Skin of body (tissue), 2 donors: ENCODE results near the gene SDK2. TPM values are rescaled to one million over a fixed set of nuclear protein-coding genes. Genes with fewer than 3 reads are reported as not detected.
"Not testable (repeated sequence)": the region's sequence is repeated elsewhere in the genome, so short reads cannot be mapped to it uniquely, and the experiment has no call there.

Experiments used
- DNase-seq: peaks from one replicate; lab custom pipeline; 2025; lab: John Stamatoyannopoulos, UW
- total RNA-seq: library from RNA; depleted of rRNA; stranded (reverse); fragments of >200 nt; gene quantifications from one replicate; pipeline ENCODE4 v1.2.3, GENCODE V29; 2014

Gene SDK2
- total RNA-seq, 1 donor from 2014 or later, result 1.6 TPM

DNA sequence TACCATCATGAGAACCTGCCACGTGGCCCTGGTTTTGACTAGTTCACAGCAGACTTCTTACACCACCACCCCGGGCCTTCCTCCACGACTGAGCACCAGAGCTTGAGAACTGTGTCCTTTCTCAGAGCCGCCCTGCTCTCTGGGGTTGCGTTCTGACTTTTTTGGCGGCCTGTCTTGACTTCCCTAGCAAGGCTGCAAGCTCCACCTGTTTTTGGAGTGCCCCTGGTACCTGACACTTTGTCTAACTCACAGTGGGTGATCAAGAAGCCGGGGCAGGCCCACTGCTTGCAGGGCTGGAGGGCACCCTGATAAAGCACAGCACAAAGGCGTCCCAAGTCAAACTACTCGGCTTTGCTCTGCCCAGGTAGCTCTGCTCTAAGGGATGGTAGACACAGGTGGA, 154.3 kb downstream of the SDK2 start:
- DNase-seq, result no peak

DNA sequence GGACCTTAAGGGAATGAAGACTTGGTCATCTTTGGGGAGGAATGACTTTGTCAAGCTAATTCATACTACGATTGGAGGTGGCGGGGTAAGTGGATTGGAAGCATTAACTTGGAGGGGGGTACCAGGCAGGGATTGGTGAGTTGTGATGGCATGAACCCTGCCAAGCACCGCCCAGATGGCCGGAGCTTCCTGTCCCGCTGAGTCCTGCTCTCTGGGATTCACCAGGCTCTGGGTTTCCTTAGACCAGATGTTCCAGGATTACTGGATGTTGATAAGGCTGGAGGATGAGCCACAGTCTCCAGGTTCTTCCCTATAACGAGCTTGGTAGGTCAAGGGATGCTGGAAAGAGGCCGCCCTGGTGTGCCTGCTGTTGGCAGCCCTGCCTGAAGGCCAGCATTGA, 154.9 kb downstream of the SDK2 start:
- DNase-seq, result no peak

DNA sequence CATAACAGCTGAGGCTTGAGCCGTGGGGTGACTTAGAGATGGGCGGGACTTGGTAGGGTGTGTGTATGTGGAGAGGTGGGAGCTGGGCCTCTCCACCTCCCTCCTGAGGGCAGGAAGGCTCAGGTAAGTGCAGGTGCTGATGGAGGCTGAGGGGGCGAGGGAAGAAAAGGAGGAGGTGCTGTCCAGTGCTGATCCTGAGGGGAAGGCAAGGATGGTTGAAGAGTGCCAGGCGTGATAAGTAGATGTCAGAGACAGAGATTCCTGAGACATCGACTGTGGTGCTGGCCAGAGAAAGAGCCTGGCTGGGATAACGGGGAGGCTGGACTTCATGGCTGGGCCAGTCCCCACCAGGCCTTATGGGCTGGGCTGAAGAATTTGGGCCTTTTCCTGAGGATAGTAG, 159.1 kb downstream of the SDK2 start:
- no peak for DNase-seq

DNA sequence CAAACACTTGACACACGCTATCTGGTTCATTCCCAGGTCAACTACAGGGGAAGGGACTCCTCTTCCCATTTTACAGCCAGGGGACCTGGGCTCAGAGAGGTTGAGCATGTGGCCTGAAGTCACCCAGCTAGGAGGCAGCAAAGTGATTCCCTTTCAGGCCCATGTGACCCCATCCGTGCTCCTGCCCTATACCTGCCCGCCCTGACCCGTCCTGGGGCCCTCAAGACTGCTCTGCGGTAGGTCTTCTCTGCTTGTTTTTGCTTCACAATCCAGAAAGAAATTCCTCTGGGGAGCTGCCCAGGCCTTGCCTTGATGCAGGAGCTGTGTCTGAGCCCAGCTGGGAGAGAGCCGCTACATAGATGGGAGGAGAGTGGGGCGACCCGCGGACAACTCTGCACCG, 161.4 kb downstream of the SDK2 start:
- no peak for DNase-seq

DNA sequence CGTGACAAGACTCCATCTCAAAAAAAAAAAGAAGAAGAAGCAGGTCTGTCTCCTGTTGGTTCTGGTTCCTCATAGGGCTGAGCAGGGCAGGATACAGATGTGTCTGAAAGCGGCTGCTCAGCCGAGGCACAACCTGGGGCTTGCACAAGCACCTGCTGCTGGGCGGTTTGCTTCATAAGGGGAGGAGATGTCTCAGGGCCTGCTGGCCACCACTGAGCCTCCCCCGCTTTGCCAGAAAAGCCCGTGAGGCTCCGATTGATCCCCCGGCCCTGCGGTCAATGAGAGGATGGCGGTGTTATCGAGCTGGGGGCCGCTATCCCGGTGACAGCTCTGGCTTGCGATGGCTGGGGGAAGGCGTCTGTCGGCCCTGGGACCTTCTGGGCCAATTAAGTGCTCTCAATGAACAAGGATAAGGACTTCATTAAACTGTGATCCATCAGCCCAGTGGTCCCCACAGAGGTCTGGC, 162.0 kb downstream of the SDK2 start:
- DNase-seq, result no peak

DNA sequence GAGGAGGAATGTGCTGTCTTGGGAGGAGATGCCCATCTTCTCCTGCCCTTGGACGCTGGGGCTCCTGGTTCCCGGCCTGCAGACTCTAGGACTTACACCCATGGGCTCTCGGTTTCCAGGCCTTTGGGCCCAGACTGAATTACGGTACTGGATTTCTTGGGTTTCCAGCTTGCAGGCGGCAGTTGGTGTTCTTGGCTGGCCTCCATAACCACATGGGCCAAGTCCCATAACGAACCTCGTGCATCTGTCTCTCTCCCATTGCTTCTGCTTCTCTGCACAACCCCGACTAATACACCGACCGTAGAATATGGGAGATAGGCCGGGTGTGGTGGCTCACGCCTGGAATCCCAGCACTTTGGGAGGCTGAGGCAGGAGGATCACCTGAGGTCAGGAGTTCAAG, 162.6 kb downstream of the SDK2 start:
- no peak for DNase-seq

DNA sequence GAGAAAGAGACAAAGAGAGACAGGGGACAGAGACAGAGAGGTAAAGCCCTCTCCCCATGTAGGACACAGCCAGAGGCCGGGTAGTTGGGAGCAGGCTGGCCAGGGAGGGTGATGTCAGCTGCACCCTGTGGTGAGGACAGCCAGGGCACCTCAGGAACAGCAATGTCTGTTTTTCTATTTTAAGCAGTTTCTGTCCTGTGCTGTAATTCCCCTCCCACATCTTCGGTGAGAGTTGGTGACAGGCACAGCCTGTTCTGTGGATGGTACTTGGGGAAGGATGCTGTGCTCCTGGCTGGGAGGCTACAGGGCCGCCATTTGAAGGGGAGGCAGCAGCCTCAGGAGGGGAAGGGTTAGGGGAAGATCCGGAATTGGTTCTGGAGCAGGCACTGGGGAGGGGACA, 163.5 kb downstream of the SDK2 start:
- DNase-seq, result no peak

DNA sequence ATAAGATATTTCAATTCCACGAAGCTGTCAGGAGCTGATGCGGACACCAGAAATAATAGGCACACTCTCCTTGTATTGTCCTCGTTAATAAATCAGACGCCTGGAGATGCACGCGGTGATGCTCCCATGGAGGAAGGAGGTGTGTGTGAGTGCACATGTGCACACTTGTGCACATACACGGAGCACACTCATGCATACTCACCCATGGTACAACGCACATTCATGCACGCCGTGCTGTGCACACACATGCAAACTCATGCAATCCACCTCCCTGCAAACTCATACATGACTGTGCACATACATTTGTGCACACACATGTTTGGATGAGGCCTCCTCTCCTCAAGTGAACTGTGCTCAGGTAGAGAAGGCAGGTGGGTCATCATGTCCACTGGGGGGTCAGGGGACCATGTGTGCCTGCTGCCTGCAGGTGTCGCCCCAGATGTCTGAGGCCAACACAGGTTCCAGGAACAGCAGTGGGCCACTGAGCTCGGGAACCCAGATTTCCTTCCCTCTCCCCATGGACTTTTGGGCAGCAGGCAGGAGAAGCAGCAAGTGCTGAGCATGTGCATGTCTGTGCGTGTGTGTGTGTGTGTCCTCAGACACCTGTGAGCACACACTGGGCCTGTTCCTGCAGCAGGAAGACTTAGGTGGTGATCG, 165.3 kb downstream of the SDK2 start:
- DNase-seq, result no peak

DNA sequence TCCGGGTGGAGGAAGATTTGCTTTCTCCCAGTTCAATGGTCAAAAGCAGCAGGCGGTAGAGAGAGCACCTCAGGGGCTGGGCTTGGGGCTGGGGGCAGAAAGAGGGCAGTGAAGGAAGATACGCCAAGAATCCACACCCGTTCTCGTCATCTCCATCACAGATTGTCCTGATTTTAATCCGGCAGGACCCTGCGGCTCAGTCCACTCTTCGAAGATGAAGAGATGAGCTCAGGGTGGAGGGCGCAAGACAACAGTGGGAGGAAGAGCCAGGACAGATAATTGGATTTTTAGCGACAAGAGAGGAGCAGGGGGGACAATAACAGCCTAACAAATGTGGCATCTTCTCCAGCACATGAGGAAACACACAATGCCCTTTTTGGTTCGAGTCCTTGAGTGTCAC, 165.9 kb downstream of the SDK2 start:
- DNase-seq, result no peak

DNA sequence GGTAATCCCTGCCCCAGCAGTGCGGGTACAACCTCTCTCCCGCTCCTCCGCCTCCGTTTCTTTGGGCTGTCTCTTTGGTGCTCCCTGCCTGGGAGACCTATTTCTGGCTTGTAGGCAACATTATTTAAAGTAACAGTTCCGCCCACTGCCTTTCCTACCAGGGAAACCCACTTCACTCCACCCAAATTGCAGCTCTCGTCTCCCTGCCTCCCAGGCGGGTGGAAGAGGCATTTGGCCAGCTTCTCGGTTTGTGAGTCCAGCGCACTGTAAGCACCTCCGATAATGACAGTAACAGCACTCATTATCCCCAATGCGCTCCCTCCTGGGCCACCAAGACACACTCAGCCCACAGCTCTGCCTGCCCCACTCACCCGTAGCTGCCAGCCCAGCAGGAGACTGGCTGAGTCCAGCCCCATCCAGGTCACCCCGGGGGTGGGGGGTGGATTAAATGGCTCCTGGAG, 167.3 kb downstream of the SDK2 start:
- no peak for DNase-seq

DNA sequence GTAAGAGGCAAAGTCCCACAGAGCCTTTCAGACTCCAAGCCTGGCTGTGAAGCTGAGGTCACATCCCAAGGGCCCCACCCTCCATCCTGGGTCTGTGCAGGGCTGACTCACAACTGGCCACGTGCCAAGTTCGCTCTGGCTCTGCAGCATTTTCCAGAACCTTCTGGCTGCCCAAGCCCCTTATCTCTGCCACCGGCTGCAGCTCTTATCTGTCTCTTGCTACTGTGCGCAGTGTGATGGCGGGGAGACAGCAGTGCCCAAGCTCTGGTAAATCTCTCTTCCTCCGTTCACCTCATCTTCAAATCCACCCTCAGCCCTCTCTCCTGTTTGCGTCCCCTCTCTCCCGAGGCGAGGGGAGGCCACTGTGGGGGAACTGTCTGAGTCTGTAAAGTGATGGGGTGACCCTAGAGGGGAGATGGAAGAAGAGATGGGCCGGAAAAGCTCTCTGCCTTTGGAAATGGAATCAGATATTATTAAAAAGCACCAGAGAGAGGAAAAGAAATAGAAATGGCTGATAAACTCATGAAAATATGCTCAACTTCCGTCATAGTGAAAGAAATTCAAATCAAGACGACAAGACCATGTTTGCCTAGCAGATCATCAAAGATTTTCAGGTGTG, 169.8 kb downstream of the SDK2 start:
- peak; percentile 25 for DNase-seq

DNA sequence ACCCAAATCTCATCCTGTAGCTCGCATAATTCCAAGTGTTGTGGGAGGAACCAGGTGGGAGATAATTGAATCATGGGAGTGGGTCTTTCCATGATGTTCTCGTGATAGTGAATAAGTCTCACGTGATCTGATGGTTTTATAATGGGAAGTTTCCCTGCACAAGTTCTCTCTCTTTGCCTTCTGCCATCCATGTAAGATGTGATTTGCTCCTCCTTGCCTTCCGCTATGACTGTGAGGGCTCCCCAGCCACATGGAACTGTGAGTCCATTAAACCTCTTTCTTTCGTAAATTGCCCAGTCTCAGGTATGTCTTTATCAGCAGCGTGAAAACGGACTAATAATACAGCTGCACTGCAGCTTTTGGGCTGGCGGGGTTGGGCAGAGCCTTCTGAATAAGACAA, 171.5 kb downstream of the SDK2 start:
- DNase-seq, result not testable (repeated sequence)

DNA sequence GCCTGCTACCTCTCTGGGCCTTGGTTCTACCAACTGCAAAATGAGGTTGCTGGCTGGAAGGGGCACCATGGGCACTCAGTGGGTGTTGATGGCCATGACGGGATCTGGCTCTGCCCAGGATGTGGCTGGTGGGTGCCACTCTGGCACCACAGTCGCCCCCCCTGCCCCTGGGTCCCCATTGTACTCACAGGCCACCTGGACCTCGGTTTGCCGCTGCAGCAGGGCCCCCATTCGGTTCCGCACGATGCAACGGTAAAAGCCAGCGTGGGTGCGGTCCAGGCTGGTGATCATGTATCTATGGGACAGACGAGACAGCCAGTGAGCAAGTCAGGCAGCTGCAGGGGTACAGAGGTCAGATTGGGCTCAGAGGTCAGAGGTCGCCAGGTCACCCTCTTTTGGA, 172.3 kb downstream of the SDK2 start:
- no peak for DNase-seq

DNA sequence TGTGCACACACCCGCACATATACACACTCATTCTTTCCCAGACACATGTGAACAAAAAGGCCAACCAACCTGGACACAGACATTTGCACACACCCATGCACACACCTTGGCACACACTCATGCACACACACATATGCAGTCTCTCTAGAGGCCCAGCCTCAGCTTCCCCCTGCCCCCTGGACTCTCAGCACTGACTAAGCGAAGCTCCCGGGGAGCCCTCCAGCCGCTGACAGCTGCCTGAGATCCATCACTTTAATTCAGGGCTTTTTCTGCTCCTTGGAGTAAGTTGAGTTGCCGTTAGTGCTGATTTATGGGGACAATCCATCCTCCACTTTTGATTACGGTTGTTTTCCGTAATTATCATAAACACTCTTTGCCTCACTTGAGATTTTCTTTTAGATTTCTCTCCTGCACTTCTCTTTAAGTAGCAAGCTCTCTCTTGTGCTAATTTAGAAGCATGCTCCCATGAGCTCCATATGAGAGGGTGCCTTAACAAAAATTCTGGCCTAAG, 173.9 kb downstream of the SDK2 start:
- no peak for DNase-seq

DNA sequence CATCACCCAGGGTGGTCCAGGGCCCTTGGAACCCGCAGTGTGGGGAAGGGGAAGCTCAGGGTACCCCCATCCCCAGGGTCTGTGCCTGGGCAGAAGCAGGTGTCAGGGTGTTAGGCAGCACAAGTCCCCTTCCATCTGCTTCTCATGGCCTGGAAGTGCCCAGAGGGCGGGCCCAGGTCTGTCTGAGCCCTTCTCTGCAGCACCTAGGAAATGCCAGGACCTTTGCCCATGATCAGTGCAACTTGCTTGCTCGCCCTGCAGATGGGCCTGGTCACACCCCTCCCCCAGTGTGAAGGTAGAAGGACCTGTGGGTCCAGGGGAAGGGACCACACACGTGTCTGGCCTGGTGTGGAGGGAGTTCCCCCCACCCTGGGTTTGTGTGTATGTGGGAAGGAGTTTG, 174.9 kb downstream of the SDK2 start:
- no peak for DNase-seq

DNA sequence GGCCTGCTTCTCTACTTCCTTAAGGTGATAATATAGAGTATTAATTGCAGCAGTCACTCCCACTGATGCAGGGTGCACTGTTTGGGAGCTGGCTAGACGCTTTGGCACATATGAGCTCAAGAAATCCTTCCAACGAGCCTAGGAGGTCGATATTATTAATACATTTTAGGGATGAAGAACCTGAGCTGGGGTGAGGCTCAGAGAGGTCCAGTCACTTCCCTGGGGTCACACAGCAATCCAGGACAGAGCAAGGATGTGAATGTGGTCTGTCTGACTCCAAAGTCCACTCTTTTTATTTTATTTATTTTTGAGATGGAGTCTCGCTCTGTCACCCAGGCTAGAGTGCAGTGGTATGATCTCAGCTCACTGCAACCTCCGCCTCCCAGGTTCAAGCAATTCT, 176.0 kb downstream of the SDK2 start:
- no peak for DNase-seq

DNA sequence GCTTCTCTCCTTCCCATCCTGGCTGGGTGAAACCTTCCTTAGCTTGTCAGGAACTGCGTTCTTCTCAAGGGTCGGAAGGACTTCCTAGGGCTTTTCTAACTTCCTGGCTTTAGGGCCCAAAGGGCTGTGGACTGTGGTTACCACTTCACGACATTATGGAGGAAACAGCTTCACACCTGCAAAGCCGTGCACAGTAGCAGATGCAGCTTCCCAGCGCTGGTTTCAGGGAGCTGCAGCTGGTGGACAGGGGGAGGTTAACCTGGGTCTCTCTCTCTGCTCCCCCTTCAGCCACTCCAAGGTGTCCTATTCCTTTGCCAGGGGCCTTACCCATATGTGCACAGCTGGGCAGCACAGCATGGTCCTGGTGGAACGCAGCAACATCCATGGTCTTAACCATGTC, 176.6 kb downstream of the SDK2 start:
- no peak for DNase-seq

DNA sequence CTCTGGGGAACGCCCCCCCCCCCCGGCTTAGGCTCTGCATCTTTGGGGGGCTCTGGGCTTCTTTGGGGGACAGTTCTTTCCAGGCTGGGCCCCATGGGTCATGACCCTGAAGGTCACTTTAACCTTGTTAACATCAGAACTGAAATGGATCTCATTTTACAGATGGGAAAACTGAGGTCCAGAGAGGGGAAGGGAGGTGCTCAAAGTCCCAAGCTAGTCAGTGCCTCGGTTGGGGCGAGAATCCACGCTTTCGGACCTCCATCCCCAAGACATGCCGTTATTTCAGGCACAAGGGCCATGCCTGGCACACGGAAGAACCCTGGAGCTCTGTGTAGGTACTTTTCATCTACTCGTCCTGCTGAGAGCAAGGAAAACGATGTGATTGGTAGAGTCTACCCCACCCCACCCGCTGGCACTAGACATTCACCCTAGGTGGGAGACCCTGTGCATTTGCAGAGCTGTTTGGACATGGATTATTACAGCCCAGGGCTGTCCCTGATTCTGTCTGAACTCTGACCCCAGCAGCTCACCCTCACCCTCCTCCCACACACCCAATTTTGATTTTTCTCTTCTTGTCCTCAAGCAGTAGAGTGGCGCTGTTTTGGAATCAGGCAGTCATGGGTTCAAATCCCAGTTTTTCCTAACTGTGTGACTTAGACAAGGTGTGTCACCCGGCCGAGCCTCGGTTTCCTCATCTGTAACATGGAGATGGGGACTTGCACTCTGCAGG, 177.4 kb downstream of the SDK2 start:
- DNase-seq, result no peak

DNA sequence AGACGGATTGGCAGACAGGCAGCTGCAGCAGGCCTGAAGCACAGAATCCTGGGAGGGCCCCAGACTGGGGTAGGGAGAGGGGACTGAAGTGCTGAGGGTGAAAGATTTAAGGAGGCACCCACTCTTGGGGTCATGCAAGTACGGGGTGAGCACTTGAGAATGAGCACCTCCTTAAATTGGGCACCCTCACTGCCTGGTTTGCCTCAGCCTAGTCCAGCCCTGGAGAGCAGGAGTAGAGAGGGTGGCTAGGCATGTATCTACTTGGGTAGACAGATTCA, 178.4 kb downstream of the SDK2 start:
- DNase-seq, result no peak

DNA sequence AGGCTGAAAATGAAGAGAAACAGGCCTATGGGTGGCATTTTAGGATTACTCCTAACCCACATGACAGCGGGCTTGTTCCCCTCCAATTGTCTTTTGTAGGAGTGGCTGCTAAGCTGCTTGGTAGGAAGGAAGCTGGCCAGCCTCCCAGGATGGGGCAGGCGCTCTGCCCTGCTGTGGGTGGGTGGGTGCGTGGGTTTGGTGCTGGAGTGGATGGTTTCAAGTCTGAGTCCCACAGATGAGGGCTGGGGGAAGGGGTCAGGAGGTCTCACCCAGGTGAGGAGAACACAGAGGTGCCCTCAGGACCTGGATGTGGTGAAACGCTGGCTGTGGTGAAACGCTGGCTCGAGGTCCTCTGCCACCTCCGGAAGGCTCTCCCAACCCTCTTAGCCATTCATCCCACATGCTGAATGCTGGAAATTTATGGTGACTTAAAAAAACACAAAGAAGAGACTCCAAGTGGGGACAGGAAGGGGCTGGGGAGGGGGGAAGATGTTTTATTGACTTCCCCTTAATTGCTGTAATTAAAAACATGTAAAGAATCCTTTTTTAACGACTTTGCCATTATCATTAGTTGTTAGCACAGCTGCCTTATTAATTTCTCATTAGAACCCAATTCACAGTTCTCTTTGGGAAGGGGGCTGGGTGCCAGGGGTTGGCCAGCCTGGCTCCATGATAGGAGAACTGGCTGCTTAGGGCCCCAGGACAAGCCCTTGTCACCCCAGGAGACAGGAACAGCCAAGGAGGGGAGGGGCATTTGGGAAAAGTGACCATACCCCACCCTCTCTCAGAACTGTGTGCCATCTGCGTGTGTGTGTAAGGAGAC, 178.9 kb downstream of the SDK2 start:
- no peak for DNase-seq

DNA sequence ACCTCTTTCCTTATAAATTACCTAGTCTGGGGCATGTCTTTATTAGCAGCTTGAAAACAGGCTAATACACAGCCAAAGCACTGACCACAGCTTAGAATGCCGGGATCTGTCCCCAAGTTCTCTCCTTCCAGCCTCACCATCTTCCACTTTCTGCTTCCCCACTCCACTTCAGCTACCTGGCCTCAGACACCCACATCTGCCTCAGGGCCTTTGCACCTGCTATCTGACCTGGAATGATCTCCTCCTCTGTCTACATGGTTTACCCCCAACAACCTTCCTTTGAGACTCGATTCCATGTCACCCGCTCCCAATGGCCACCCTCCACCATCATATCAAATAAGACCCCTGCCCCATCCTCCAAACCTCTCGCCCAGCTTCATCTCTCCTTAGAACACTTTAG, 179.8 kb downstream of the SDK2 start:
- DNase-seq, result no peak

DNA sequence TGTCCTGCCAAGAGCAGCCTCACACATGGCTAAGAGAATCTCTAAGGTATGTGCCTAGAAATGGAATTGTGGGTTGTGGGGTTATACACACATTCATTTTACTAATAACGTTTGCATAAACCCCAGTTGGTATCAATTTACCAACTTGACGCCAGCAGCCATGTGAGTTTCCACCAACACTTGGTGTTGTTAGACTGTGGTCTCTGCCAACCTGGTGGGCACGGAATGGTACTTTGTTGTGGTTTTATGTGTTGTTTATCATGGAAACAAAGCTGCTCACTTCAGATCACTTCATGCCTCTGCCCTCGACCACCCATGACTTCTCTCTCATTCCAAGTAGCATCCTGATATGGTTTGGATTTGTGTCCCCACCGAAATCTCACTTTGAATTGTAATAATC, 180.4 kb downstream of the SDK2 start:
- DNase-seq, result no peak
